HG03442 (cell line): Measurements from ENCODE around the gene SLC45A3.

Experiments
- ATAC-seq: cut with Tn5 transposase; IDR thresholded peaks from one replicate; pipeline ENCODE4 v1.9.1; 2021; ENCODE audit warnings: mild to moderate bottlenecking, moderate library complexity; ENCODE audit not compliant: unreplicated experiment

Gene SLC45A3

GRCh38 chr1:205612104-205612503 lies 68.2 kb downstream of the SLC45A3 start:
- no peak for ATAC-seq

GRCh38 chr1:205610901-205611466 lies 69.3 kb downstream of the SLC45A3 start:
- no peak for ATAC-seq

GRCh38 chr1:205610036-205610435 lies 70.3 kb downstream of the SLC45A3 start:
- ATAC-seq: no peak
